Transverse colon (tissue), 4 donors: ENCODE measurements around the gene SLC2A13.

Experiments
- CTCF ChIP-seq, 5 experiments: fragments of 200-600 bp in 3 of 5; fragments of 450-650 bp in 2 of 5; sonication (generic) in 3 of 5; IDR thresholded peaks; 1 replicate in 2 of 5; 2 replicates in 3 of 5; pipeline ENCODE4 v1.5.1; 2016 to 2017; ENCODE audit warnings: antibody characterized with exemption in 5 of 5, inconsistent platforms in 3 of 5, mild to moderate bottlenecking in 2 of 5, moderate library complexity in 1 of 5
- POLR2AphosphoS5 ChIP-seq, 3 donors: sonication (generic); formaldehyde crosslinking; IDR thresholded peaks; one replicate each; pipeline ENCODE4 v1.6.1; 2016; ENCODE audit warnings: antibody characterized with exemption in 3 of 3

GRCh38 chr12:39788239-39788638 lies 317.6 kb downstream of the SLC2A13 start:
- no peak for TF ChIP-seq CTCF (IDR thresholded peaks at IDR 0.05)
- no peak for TF ChIP-seq POLR2AphosphoS5 (IDR thresholded peaks at IDR 0.05)
